Measurements from ENCODE around the gene ZDHHC7. TPM values are rescaled to one million over a fixed set of nuclear protein-coding genes. Genes with fewer than 3 reads are reported as not detected.

The ZDHHC7 gene
- total and polyA plus RNA-seq, 4 donors, result 2.5 to 14.9 (median 12.1) TPM

GRCh38 chr16:84996365-84996764 lies 15.0 kb downstream of the ZDHHC7 start:
- no peak overlapping the region for H3K4me3 ChIP-seq (ENCODE audit: low read depth in 1 of 3, low read length in 3 of 3)
- TF ChIP-seq HNF4G (IDR thresholded peaks at IDR 0.05), result no peak
- TF ChIP-seq SP1 (IDR thresholded peaks at IDR 0.05), result no peak
- TF ChIP-seq REST (IDR thresholded peaks at IDR 0.05), result no peak
- TF ChIP-seq FOXA1 (IDR thresholded peaks at IDR 0.05), result no peak
- TF ChIP-seq MAX (IDR thresholded peaks at IDR 0.05), result no peak
- TF ChIP-seq RAD21 (IDR thresholded peaks at IDR 0.05), result no peak
- TF ChIP-seq JUND (IDR thresholded peaks at IDR 0.05), result no peak
- TF ChIP-seq GABPA (IDR thresholded peaks at IDR 0.05 in 1 of 2, conservative IDR thresholded peaks at IDR 0.05 in 1 of 2), result no peak
- TF ChIP-seq ATF3 (IDR thresholded peaks at IDR 0.05), result no peak
- no peak for TF ChIP-seq CTCF (IDR thresholded peaks at IDR 0.05; ENCODE audit: low read depth, low read length, missing input control)
- TF ChIP-seq NR2F2 (IDR thresholded peaks at IDR 0.05), result no peak
- no peak for TF ChIP-seq EGR1 (IDR thresholded peaks at IDR 0.05; ENCODE audit: low read depth in 2 of 2)
- TF ChIP-seq TAF1 (conservative IDR thresholded peaks at IDR 0.05), result no peak
- TF ChIP-seq RXRA (IDR thresholded peaks at IDR 0.05), result no peak
- no peaks in the 10 kb centered on the region for H3K9me3 ChIP-seq (ENCODE audit: control insufficient read depth in 4 of 4, low read length in 3 of 4)
- no peak for DNase-seq (ENCODE audit: low spot score)
- whole genome bisulfite sequencing, result 97% methylated on average over 11 of the region's 11 CpGs
- H3K27ac ChIP-seq (ENCODE audit: low read depth in 1 of 2, low read length in 2 of 2), result no peak overlapping the region
- H3K9ac ChIP-seq (ENCODE audit: low read depth in 1 of 2, low read length in 2 of 2), result no peak overlapping the region
- peaks cover 9 to 25% (median 16%) of the 10 kb centered on the region in 4 donors for H3K4me1 ChIP-seq (ENCODE audit: control insufficient read depth in 4 of 4, insufficient read depth in 4 of 4, low read length in 3 of 4)
- peaks cover 0 to 19% (median 15%) of the 10 kb centered on the region in 4 donors for H3K36me3 ChIP-seq (ENCODE audit: control insufficient read depth in 4 of 4, insufficient read depth in 3 of 4, low read depth in 1 of 4, low read length in 3 of 4)
- H3K27me3 ChIP-seq (ENCODE audit: control insufficient read depth in 4 of 4, insufficient read depth in 4 of 4, low read length in 3 of 4), result no peaks in the 10 kb centered on the region

- peaks cover 2 to 22% (median 17%) of the 10 kb centered on the region in 4 donors for H3K36me3 ChIP-seq (ENCODE audit: control insufficient read depth in 4 of 4, insufficient read depth in 3 of 4, low read depth in 1 of 4, low read length in 3 of 4)
- no peaks in the 10 kb centered on the region for H3K27me3 ChIP-seq (ENCODE audit: control insufficient read depth in 4 of 4, insufficient read depth in 4 of 4, low read length in 3 of 4)
- 89% methylated on average over 8 of the region's 8 CpGs for WGBS
- no peak overlapping the region for H3K4me3 ChIP-seq (ENCODE audit: low read depth in 1 of 3, low read length in 3 of 3)
- H3K27ac ChIP-seq (ENCODE audit: low read depth in 1 of 2, low read length in 2 of 2), result no peak overlapping the region
- no peak for DNase-seq (ENCODE audit: low spot score)
- H3K9me3 ChIP-seq (ENCODE audit: control insufficient read depth in 4 of 4, low read length in 3 of 4), result no peaks in the 10 kb centered on the region
- H3K9ac ChIP-seq (ENCODE audit: low read depth in 1 of 2, low read length in 2 of 2), result no peak overlapping the region
- peaks cover 7 to 21% (median 13%) of the 10 kb centered on the region in 4 donors for H3K4me1 ChIP-seq (ENCODE audit: control insufficient read depth in 4 of 4, insufficient read depth in 4 of 4, low read length in 3 of 4)
- TF ChIP-seq SP1 (IDR thresholded peaks at IDR 0.05) (no peak), YY1 (IDR thresholded peaks at IDR 0.05) (no peak), FOXA1 (IDR thresholded peaks at IDR 0.05) (no peak), RAD21 (IDR thresholded peaks at IDR 0.05) (no peak), FOXA2 (IDR thresholded peaks at IDR 0.05) (no peak), EGR1 (IDR thresholded peaks at IDR 0.05; ENCODE audit: low read depth in 2 of 2) (no peak), TAF1 (conservative IDR thresholded peaks at IDR 0.05) (no peak), ZBTB33 (IDR thresholded peaks at IDR 0.05) (no peak), ATF3 (IDR thresholded peaks at IDR 0.05) (no peak), NR2F2 (IDR thresholded peaks at IDR 0.05) (no peak)
Observed at GRCh38 chr16:84995663-84996062, 15.7 kb downstream of the ZDHHC7 start.

All from liver (tissue), 9 donors.